HG03342 (cell line): ENCODE results near the gene MAPK8IP3.
"Not testable (repeated sequence)": the region's sequence is repeated elsewhere in the genome, so short reads cannot be mapped to it uniquely, and the experiment has no call there.

Experiments used
- ATAC-seq: cut with Tn5 transposase; IDR thresholded peaks from one replicate; pipeline ENCODE4 v1.9.1; 2021; ENCODE audit warnings: mild to moderate bottlenecking, moderate library complexity; ENCODE audit not compliant: unreplicated experiment

Gene MAPK8IP3

DNA sequence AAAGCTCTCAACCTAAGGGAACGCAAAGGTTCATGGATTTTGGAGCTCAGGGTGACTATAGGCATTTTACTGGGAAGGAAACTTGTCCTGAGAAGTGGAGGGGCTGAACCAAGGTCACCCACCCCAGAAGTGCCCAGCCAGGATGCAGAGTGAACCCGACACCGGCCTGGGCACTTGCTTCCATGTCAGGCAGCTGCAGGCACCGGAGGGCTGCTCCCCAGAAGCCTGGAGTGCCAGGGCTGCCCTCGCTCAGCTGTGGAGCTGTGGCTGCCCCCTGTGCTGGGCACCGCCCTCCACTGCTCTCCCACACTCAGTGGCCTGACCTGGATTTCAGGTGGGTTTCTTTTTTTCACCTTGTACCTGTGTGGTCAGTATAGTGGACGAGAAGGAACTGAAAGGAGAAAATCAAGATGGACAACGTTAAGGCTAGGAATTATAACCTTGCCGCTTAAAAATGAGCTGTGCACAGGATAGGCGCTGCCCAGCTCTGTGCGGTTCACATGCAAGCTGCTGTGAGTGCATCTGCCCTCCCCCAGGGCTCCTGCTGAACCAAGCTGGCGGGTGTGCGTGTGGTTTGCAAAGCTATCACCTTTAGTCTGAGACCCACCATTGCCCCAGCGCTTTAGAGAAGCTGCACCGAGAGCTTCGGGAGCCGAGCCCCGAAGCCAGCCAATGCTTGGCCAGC, 2.2 kb downstream of the MAPK8IP3 start:
- ATAC-seq, result no peak

DNA sequence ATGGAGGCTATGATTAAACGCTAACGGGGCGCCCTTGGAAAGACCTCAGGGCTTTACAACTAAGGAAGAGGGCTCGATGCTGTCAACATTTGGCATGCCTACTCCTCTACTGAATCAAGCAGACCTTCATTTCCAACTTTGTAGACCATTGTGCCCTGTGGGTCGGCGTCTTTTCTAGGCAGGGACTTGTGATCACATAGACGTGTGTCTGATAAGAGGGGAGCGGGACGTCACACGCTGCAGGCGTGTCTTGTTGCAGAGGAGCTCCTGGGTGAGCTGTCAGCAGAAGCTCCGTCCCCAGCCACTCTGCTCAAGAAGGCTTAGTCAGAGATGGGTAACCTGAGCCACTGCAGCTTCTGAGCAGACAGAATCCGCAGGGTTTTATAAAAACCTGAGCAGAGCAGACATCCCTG, 2.8 kb downstream of the MAPK8IP3 start:
- no peak for ATAC-seq

DNA sequence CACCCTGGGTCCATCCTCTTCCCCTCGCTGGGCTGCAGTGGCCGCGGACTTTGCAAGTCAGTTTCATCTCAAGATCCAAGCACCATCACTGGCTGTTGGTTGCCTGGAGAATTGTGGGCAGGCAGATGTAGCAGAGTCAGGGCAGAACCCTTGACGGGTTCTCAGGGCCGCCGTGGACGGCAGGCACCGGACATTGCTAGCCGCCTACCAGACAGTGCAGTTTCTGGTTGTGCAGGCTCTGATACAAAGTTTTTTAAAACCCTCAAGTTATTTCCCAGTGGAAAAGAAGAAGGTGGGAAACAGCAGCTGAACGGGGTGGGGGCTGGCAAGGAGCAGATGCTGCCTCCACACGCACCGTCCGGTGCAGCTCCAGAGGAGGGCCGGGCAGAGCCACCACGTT, 3.4 kb downstream of the MAPK8IP3 start:
- no peak for ATAC-seq

DNA sequence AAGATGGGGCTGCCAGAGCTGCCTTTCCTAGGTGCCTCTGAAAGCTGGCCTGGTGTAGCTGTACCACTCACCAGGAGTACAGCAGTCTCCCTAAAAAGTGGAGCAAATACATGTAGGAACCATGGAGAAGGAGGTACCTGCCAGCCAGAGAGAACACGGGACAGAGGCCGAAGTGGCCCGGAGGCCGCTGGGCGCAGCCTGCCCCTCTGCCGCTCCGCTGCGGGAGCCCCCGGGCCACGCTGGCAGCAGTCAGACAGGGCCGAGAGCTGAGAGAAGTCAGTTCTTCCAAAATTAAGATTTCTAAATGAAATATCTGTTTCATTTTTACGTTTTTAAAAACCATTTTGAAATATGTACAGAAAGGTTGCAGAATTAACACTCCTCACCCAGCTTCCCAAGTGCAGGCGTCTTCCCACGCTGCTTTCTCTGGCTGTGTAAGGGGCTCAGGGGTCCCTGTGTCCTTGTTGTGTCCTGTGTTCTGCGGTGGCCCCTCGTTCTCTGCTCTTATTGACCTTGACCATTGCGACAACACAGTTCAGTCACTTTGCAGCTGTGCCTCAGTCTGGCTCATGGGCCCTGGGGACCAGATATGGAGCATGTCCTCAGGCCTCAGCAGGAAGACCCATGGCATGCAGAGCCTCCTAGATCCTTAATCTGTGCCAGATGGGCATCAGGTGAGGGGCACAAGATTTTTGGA, 5.0 kb downstream of the MAPK8IP3 start:
- ATAC-seq, result no peak

DNA sequence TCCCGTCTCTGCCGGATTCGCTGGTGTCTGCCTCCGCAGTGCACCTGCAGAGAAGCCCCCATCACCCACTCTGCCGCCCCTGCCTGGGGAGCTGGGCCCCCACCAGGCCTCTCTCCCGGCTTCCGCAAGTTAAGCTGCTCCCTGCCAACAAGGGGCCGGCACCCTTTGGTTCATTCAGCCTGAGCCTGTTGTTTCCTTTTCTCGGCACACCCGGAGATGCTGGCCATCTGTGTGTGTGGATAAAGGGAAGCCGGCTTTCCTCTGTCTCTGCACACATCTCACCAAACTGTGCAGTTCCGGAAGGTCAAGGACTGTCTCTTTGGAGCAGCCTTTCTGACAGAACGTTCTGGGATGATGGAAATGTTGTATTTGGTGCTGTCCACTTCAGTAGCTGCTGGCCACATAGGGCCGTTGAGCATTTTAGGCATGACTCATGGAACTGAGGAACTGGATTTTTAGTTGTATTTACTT, 6.8 kb downstream of the MAPK8IP3 start:
- ATAC-seq, result no peak

DNA sequence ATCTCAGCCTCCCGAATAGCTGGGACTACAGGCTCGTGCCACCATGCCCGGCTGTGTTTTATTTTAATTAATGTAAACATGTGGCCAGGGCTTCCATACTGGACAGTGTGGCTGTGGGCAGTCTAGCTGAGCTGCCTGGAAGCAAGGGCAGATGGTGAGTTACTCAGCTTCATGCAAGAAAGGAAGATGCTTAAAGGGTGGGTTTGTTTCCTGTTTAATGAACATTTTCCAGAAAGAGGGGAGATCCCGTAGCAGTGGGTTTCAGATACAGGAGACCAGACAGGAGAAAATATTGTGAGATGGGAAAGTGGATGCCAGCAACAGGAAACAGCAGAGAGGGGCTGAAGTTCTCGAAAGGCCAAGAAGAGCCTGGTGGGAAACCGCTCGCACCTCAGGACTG, 7.3 kb downstream of the MAPK8IP3 start:
- no peak for ATAC-seq

DNA sequence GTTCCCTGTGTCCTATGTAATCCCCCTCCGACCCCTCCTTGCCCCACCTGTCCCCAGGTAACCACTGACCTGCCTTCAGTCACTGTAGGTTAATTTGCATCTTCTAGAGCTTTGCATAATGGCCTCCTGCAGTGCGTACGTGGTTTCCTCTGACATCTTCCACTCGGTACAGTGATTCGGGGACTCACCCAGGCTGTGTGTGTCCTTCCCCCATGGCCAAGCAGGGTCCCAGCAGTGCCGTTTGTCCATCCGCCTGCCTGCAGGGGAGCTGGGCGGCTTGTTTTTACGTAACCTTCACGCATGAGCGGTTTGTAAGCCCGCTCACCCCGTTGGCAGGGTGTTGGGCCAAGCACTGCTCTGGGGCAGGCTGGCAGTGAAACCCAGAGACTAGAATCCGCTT, 7.9 kb downstream of the MAPK8IP3 start:
- ATAC-seq, result no peak

DNA sequence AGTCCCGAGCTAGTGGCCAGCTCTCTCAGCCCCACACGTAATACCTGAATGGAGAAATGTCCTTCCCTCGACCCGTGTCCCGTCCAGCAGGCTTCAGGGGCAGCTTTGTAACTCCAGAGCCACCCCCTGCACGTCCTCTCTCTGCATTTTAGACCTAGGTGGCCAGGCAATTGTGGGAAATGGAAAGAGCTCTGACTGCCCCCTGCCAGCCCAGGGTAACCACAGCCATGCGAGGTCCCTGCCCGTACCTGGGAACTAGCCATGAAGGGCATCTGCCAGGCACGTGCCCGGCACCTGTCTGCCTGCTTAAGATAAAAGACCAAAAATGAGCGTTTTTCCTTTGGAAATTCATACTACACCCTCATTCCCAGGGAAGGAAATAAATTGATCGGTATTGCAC, 9.2 kb downstream of the MAPK8IP3 start:
- no peak for ATAC-seq

DNA sequence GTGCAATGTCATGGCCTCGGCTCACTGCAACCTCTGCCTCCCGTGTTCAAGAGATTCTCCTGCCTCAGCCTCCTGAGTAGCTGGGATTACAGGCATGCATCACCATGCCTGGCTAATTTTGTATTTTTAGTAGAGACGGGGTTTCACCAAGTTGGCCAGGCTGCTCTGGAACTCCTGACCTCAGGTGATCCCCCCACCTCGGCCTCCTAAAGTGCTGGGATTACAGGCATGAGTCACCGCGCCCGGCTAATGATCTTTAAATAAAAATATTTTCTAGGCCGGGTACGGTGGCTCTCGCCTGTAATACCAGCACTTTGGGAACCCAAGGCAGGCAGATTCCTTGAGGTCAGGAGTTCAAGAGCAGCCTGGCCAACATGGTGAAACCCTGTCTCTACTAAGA, 12.2 kb downstream of the MAPK8IP3 start:
- ATAC-seq, result not testable (repeated sequence)

DNA sequence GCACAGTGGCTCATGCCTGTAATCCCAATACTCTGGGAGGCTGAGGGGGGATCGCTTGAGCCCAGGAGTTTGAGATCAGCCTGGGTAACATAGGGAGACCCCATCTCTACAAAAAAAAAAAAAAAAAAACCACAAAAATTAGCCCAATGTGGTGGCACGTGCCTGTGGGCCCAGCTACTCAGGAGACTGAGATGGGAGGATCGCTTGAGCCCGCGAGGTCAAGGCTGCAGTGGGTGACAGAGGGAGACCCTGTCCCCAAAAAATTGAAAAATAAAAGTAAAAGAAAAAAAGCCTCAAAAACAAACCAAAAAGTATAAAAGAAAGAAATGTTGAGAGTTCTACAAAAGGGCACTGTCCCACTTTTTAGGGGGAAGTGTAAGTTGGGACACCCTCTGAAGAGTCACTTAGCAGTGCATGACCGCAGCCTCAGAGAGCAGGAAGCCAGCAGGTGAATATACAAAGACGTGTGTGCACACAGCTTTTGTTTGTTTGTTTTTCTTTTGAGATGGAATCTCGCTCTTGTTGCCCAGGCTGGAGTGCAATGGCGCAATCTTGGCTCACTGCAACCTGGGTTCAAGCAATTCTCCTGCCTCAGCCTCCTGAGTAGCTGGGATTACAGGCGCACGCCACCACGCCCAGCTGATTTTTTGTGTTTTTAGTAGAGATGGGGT, 13.7 kb downstream of the MAPK8IP3 start:
- ATAC-seq, result not testable (repeated sequence)

DNA sequence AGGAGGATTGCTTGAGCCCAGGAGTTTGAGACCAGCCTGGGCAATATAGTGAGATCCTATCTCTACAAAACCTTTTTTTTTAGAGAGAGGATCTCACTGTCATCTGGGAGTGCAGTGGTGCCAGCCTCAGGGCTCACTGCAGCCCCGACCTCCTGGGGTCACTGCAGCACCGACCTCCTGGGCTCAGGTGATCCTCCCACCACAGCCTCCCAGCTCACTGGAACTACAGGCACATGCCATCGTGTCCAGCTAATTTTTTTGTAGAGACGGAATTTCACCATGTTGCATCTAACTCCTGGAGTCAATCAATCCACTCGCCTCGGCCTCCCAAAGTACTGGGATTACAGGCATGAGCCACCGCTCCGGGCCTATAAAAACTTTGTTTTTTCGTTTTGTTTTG, 15.4 kb downstream of the MAPK8IP3 start:
- no peak for ATAC-seq

DNA sequence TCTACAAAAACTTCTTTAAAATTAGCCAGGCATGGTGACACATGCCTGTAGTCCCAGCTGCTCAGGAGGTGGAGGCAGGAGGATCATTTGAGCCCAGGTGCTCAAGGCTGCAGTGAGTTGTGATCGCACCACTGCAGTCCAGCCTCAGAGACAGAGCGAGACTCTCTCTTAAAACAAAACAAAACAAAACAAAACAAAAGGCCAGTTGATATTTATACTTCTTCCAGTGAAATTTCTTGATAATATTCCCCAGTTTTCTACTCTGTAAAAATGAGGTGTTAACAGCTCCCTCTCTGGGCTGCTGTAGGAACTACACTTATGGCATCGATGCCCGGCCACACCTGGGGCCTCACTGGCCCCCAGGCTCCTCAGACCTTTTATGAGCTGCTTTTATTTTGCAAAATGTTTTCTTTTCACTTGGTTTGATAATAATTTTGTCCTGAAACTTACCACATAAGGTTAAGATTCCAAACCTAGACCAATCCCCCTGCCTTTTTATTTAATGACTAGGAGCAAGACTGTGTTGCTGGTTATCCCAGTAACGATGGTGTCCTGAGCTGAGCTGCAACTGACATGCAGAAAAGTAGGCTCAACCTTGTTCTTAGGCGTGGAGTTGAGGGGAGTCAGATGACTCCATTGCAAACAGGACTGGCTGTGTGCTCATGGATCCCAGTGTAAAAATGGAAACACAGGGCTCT, 17.6 kb downstream of the MAPK8IP3 start:
- ATAC-seq, result no peak

DNA sequence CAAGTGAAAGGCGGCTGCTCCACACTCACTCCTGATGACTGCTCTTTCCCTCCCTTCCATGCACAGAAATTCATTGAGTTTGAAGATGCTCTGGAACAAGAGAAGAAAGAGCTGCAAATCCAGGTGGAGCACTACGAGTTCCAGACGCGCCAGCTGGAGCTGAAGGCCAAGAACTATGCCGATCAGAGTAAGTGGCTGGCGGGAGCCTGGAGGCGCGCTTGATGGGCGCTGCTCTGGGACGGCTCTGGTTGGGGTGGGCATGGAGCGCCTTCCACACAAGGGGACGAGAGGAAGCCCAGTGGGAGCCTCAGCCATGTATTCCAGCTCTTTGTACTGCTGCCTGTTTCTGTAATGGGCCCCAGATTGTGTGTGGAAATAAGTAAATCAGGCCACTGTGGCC, 18.5 kb downstream of the MAPK8IP3 start:
- no peak for ATAC-seq

DNA sequence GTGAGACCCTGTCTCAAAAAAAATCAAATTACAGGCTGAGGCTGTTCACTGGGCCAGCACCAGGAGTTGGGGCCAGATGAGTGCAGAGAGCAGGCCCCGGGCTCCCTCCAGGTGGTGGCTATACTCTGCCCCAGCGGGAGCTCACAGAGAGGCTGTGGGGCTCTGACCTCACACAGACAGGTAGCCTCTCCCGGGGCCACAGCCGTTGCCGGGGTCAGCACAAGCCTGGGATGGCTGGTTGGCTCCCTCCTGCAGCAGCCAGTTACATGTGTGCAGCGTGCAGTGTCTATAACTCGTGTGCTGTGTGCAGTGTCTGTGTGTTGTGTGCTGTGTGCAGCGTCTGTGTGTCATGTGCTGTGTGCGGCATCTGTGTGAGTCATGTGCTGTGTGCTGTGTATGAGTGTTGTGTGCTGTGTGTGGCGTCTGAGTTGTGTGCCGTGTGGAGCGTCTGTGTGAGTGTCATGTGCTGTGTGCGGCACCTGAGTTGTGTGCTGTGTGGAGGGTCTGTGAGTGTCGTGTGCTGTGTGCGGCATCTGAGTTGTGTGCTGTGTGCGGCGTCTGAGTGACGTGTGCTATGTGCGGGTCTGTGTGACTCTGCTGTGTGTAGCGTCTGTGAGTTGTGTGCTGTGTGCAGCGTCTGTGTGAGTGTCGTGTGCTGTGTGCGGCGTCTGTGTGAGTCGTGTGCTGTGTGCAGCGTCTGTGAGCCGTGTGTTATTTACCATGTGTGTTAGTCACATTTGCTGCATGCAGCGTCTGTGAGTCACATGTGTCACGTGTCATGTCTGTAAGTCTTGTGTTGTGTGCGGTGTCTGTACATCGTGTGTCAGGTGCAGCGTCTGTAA, 20.9 kb downstream of the MAPK8IP3 start:
- ATAC-seq, result no peak

DNA sequence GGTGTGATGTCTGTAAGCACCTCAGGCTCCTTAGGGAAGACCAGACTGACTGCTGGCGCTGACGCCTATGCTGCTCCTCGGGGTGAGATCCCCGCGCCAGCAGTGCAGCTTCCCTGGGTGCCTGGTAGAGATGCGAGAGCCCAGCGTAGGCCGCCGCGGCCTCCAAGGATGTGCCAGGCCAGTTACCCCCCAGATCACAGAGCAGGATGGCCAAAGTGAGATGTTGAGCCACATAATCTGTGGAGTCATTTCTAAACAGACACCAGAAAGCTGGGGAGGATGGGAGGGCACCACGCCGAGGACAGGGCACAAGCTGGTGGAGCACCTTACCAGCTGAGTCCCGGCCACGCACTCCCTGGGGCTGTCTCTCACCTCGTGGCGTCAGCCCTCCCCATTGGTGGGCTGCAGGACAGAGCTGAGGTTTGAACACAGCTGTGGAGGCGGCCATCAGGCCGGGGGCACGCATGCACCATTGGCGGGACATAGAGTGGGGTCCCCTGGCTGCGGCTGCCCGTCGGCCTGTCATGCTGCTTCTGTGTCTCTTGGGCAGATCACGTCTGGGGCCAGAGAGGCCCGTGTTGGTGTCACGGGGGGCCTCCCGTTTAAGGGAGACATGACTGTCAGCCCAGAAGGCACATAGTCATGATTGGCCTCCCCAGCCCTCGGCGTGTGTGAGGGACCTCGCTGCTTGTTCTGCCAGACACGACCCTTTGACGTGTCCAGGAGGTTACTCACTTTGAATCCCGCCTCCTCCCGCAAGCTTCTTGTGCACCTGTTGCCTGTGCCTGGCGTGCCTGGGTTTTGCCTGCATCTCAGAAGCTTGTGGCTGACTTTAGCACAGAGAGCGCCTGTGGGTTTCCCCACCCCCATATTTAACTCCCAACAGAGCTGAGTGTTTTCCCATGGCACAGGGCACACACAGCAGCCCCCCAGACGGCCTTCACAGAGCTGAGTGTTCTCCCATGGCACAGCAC, 21.9 kb downstream of the MAPK8IP3 start:
- ATAC-seq, result no peak

DNA sequence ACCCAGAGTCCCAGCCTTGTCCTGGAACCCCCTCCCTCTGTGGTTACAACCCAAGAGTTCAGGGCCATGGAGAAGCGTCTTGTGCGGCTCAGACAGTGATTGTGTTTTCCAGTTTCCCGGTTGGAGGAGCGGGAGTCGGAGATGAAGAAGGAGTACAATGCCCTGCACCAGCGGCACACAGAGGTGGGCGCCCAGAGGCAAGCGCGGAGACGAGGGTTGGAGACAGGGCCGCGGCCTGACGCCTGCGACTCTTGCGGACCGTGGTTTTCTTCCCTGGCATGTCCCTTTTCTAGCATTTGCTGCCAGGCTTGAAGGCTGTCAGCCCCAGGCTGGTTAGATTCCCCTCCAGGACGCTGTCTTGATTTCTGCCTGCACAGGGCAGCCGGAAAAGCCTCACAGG, 23.0 kb downstream of the MAPK8IP3 start:
- ATAC-seq, result no peak

DNA sequence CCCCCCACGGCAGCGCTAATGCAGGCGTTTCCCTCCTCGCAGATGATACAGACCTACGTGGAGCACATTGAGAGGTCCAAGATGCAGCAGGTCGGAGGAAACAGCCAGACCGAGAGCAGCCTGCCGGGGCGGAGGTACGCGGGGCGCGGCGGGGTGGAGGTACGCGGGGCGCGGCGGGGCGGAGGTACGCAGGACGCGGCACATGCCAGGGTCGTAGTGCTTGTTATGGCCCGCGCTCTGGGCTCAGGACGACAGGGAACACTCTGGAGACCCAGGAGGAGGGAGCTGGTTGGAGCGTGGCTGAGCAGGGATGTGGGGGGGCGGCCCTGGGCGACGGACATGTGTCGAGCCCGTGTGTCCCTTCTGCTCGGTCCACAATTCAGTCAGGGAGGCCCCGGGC, 23.4 kb downstream of the MAPK8IP3 start:
- no peak for ATAC-seq

DNA sequence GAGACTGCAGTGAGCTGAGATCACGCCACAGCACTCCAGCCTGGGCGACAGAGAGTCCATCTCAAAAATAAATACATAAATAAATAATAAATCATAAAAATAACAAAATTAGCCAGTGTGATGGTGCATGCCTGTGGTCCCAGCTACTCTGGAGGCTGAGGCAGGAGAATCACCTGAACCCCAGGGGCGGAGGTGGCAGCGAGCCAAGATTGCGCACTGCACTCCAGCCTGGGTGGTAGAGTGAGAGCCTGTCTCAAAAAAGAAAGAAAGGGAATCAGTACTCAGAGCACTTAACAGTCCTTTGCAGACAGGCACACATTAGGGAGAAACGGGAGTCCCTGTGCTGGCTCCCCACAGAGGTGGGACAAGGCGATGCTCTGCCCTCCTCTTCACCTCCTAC, 25.1 kb downstream of the MAPK8IP3 start:
- ATAC-seq, result no peak

DNA sequence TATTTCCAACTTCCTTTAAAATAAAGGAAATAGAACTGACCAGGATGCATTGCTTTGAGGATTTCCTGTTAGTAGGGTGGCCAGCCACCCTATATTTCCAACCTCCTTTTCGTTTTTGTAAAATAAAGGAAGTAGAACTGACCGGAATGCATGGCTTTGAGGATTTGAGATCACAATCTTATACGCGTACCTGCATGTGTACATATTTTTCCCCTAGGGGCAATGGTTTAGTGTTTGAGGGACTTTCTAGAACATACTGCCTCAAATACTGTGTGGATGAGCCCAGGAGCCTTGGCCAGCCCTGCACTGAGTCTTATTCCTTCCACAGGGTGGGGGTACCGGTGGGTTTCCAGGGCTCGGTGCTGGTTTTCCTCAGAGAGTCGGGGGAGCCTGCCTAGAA, 25.6 kb downstream of the MAPK8IP3 start:
- no peak for ATAC-seq
